ENCODE results near the gene ZNF777.

GRCh38 chr7:149432121-149432691 lies 28.7 kb downstream of the ZNF777 start:
- TF ChIP-seq ZNF121 (CRISPR knock-in tag; IDR thresholded peaks at IDR 0.05) (no peak), CTCF (IDR thresholded peaks at IDR 0.05) (no peak), E2F4 (CRISPR knock-in tag; IDR thresholded peaks at IDR 0.05; ENCODE audit: borderline replicate concordance, low read depth) (no peak)

All from WTC11 (cell line).